ENCODE results near the gene SERPINI1. TPM values are rescaled to one million over a fixed set of nuclear protein-coding genes. Genes with fewer than 3 reads are reported as not detected.

Gene SERPINI1
- polyA plus RNA-seq, 4 donors: 0.54 to 5.6 (median 5.4) TPM; not detected in 1

DNA sequence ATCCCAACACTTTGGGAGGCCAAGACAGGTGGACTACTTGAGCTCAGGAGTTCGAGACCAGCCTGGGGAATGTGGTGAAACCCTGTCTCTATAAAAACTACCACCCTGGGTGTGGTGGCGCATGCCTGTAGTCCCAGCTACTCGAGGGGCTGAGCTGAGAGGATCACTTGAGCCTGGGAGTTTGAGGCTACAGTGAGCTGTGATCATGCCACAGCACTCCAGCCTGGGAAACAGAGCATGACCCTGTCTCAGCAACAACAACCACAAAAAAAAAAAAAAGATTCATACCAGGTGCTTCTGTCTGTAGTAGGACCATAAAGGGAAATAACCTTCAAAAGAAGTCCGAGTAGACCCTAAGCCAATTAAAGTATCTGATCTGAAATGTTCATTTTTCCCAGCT lies 94.5 kb downstream of the SERPINI1 start:
- H3K4me1 ChIP-seq (ENCODE audit: control insufficient read depth in 3 of 3, insufficient read depth in 2 of 3, low read depth in 1 of 3, low read length in 2 of 3): no peaks in the 10 kb centered on the region
- DNase-seq (no peak), FAIRE-seq (no peak)
- no peaks in the 10 kb centered on the region for H3K9me3 ChIP-seq (ENCODE audit: control insufficient read depth in 2 of 2, insufficient read depth in 1 of 2, low read depth in 1 of 2, low read length in 1 of 2)
- H3K27me3 ChIP-seq (ENCODE audit: control insufficient read depth in 3 of 3, insufficient read depth in 3 of 3, low read length in 3 of 3): no peaks in the 10 kb centered on the region
- no peak overlapping the region for H3K27ac ChIP-seq (ENCODE audit: low read depth in 1 of 3, low read length in 2 of 3)
- H3K4me3 ChIP-seq (ENCODE audit: low read depth in 1 of 3, low read length in 3 of 3): no peak overlapping the region
- WGBS, 3 donors: 61 to 68% (median 68%) methylated on average over 4 of the region's 4 CpGs
- no peaks in the 10 kb centered on the region for H3K36me3 ChIP-seq (ENCODE audit: control insufficient read depth in 3 of 3, insufficient read depth in 2 of 3, low read depth in 1 of 3, low read length in 3 of 3)

DNA sequence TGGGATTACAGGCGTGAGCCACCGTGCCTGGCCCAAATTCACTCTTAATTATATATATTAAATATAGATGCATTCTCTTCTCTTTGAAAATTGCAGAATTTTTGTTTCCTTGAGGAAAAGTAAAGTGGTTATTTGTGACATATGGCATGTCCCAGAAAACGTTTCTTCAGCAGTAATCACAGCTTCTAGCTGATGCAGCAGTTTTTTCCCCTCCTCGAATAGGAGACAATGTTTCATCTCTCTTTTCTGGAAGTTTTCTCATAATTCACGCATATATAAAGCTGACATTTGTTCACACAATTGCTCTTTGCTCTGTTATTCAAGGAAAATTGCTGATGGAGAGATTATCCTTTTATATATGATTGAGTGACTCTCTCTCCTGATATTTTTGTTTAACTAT lies 99.8 kb downstream of the SERPINI1 start:
- H3K27ac ChIP-seq (ENCODE audit: low read depth in 1 of 3, low read length in 2 of 3): no peak overlapping the region
- H3K4me3 ChIP-seq (ENCODE audit: low read depth in 1 of 3, low read length in 3 of 3): no peak overlapping the region
- H3K27me3 ChIP-seq (ENCODE audit: control insufficient read depth in 3 of 3, insufficient read depth in 3 of 3, low read length in 3 of 3): no peaks in the 10 kb centered on the region
- 77 to 79% (median 78%) methylated on average over 5 of the region's 5 CpGs for WGBS, 3 donors
- no peak for FAIRE-seq
- no peak for DNase-seq
- H3K9me3 ChIP-seq (ENCODE audit: control insufficient read depth in 2 of 2, insufficient read depth in 1 of 2, low read depth in 1 of 2, low read length in 1 of 2): no peaks in the 10 kb centered on the region
- no peaks in the 10 kb centered on the region for H3K36me3 ChIP-seq (ENCODE audit: control insufficient read depth in 3 of 3, insufficient read depth in 2 of 3, low read depth in 1 of 3, low read length in 3 of 3)
- H3K4me1 ChIP-seq (ENCODE audit: control insufficient read depth in 3 of 3, insufficient read depth in 2 of 3, low read depth in 1 of 3, low read length in 2 of 3): no peaks in the 10 kb centered on the region

DNA sequence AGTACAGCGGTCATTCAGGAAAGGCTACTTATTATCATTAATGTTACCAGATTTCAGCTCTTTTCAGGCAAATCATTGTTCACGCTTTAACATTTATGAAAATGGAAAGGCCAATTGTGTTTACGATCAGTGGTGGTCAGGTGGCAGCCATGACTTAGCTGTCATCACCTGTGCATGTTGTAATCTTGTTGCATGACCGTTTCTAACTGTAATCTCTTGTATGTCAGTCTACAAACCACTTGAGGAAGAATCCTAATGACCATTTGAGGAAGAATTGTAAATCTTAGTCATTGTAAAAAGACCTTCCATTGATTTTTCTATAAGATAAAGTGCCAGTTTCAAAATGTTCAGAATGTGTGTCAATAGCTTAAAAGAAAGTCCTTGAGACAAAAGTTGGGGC lies 100.4 kb downstream of the SERPINI1 start:
- Histone ChIP-seq H3K4me3 (ENCODE audit: low read depth in 1 of 3, low read length in 3 of 3) (no peak overlapping the region), H3K27me3 (ENCODE audit: control insufficient read depth in 3 of 3, insufficient read depth in 3 of 3, low read length in 3 of 3) (no peaks in the 10 kb centered on the region), H3K9me3 (ENCODE audit: control insufficient read depth in 2 of 2, insufficient read depth in 1 of 2, low read depth in 1 of 2, low read length in 1 of 2) (no peaks in the 10 kb centered on the region), H3K4me1 (ENCODE audit: control insufficient read depth in 3 of 3, insufficient read depth in 2 of 3, low read depth in 1 of 3, low read length in 2 of 3) (no peaks in the 10 kb centered on the region), H3K36me3 (ENCODE audit: control insufficient read depth in 3 of 3, insufficient read depth in 2 of 3, low read depth in 1 of 3, low read length in 3 of 3) (no peaks in the 10 kb centered on the region), H3K27ac (ENCODE audit: low read depth in 1 of 3, low read length in 2 of 3) (no peak overlapping the region)
- WGBS, 3 donors: 74 to 80% (median 75%) methylated on average over 4 of the region's 4 CpGs
- DNase-seq: no peak
- FAIRE-seq: no peak

DNA sequence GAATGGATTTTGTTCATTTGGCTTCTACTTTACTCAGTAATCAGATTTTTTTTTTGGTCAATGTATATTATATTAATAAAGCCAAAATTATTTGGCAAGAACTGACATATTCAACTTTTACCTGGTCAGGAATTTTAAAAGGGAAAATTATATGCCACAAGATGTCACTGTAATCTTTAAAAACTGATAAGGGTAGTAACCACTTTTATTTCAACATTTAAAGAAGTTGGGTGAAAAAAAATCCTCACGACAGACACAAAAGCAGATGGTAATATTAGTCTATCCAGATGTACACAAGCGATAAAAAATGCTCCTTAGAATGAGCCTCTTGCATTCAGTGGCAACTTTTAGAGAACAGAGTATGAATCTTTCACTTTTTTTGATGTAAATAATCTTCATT lies 101.9 kb downstream of the SERPINI1 start:
- no peak overlapping the region for H3K4me3 ChIP-seq (ENCODE audit: low read depth in 1 of 3, low read length in 3 of 3)

DNA sequence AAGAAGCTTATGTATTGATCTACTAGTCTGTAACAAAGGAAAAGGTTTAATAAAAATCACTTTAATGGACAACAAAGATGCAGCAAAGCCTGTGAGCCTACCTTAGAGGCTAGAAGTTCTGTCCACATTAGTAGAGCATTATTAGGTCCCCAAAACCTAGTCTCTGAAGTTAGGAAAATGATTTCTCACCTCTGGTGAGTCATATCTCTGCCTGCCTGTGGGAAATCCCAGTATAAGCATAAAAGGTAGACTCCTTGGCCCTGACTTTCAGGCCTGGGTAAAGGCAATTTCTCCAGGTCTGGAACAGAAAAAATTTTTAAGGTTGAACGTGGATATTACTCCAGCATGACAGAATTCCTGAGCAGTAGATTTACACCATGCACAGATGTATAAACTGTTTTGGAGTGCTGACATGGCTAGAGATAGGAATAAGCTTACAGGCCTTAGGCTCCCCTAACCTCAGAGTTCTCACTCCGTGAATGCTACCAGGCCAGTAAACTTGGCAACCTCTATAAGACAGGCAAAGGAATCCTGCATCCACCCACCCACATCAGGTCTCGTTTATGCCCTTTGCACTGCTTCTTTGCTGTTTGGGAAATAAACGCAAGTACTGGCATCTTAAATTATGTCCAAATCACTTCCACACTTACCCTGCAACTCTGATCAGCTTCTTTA lies 104.1 kb downstream of the SERPINI1 start:
- no peak overlapping the region for H3K27ac ChIP-seq (ENCODE audit: low read depth in 1 of 3, low read length in 2 of 3)
- H3K36me3 ChIP-seq (ENCODE audit: control insufficient read depth in 3 of 3, insufficient read depth in 2 of 3, low read depth in 1 of 3, low read length in 3 of 3): no peaks in the 10 kb centered on the region
- no peak for FAIRE-seq
- no peak overlapping the region for H3K4me3 ChIP-seq (ENCODE audit: low read depth in 1 of 3, low read length in 3 of 3)
- no peaks in the 10 kb centered on the region for H3K9me3 ChIP-seq (ENCODE audit: control insufficient read depth in 2 of 2, insufficient read depth in 1 of 2, low read depth in 1 of 2, low read length in 1 of 2)
- no peaks in the 10 kb centered on the region for H3K27me3 ChIP-seq (ENCODE audit: control insufficient read depth in 3 of 3, insufficient read depth in 3 of 3, low read length in 3 of 3)
- no peak for DNase-seq
- 65 to 67% (median 66%) methylated on average over 4 of the region's 4 CpGs for WGBS, 3 donors
- H3K4me1 ChIP-seq (ENCODE audit: control insufficient read depth in 3 of 3, insufficient read depth in 2 of 3, low read depth in 1 of 3, low read length in 2 of 3): no peaks in the 10 kb centered on the region

More for the DNA sequence above, 101.9 kb downstream of the SERPINI1 start:
- Histone ChIP-seq H3K9me3 (ENCODE audit: control insufficient read depth in 2 of 2, insufficient read depth in 1 of 2, low read depth in 1 of 2, low read length in 1 of 2) (no peaks in the 10 kb centered on the region), H3K36me3 (ENCODE audit: control insufficient read depth in 3 of 3, insufficient read depth in 2 of 3, low read depth in 1 of 3, low read length in 3 of 3) (no peaks in the 10 kb centered on the region), H3K27me3 (ENCODE audit: control insufficient read depth in 3 of 3, insufficient read depth in 3 of 3, low read length in 3 of 3) (no peaks in the 10 kb centered on the region), H3K4me1 (ENCODE audit: control insufficient read depth in 3 of 3, insufficient read depth in 2 of 3, low read depth in 1 of 3, low read length in 2 of 3) (no peaks in the 10 kb centered on the region), H3K27ac (ENCODE audit: low read depth in 1 of 3, low read length in 2 of 3) (no peak overlapping the region)
- DNase-seq (no peak), FAIRE-seq (no peak)
- 47 to 60% (median 59%) methylated on average over 2 of the region's 2 CpGs for WGBS, 3 donors

DNA sequence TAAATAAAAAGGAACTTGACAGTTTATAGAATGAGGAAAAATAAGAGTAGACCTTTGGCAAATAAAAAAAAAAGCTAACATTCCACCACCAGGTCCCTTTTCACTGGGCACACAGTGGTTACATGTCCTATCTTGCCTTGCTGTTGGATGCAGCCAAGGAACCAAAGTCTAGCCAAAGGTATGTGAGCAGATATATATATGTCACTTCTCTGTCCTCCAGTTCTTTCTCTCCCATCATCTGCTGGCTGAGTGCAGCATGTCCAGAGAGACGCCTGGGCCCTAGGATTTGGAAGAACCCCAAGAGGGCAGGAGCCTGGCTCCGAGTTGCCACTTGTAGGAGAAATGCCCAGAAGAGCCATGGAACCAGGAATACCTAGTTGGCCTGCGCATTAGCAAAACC lies 104.7 kb downstream of the SERPINI1 start:
- no peaks in the 10 kb centered on the region for H3K9me3 ChIP-seq (ENCODE audit: control insufficient read depth in 2 of 2, insufficient read depth in 1 of 2, low read depth in 1 of 2, low read length in 1 of 2)
- no peaks in the 10 kb centered on the region for H3K4me1 ChIP-seq (ENCODE audit: control insufficient read depth in 3 of 3, insufficient read depth in 2 of 3, low read depth in 1 of 3, low read length in 2 of 3)
- H3K36me3 ChIP-seq (ENCODE audit: control insufficient read depth in 3 of 3, insufficient read depth in 2 of 3, low read depth in 1 of 3, low read length in 3 of 3): no peaks in the 10 kb centered on the region
- H3K4me3 ChIP-seq (ENCODE audit: low read depth in 1 of 3, low read length in 3 of 3): no peak overlapping the region
- FAIRE-seq: no peak
- no peaks in the 10 kb centered on the region for H3K27me3 ChIP-seq (ENCODE audit: control insufficient read depth in 3 of 3, insufficient read depth in 3 of 3, low read length in 3 of 3)
- DNase-seq: no peak
- H3K27ac ChIP-seq (ENCODE audit: low read depth in 1 of 3, low read length in 2 of 3): no peak overlapping the region
- 74 to 92% (median 91%) methylated on average over 3 of the region's 3 CpGs for WGBS, 3 donors

DNA sequence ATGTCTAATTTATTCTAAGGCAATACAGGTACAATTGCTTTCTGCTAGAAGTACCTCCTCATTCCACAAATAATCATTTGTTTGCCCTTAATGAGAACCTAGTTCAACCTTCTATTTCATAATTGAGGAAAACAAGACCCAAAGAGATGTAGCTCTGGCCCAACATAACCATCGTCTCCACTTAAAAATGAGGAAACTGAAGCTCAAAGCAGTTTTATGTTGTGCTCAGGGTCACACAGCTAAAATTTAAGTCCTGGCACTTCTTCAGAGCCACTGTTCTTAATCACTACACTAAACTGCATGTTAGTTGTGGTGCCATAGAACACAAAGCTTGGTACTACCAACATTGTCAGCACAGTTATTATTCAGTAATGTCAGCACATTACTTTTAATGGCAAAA lies 108.0 kb downstream of the SERPINI1 start:
- Histone ChIP-seq H3K4me1 (ENCODE audit: control insufficient read depth in 3 of 3, insufficient read depth in 2 of 3, low read depth in 1 of 3, low read length in 2 of 3) (no peaks in the 10 kb centered on the region), H3K27me3 (ENCODE audit: control insufficient read depth in 3 of 3, insufficient read depth in 3 of 3, low read length in 3 of 3) (no peaks in the 10 kb centered on the region), H3K4me3 (ENCODE audit: low read depth in 1 of 3, low read length in 3 of 3) (no peak overlapping the region), H3K36me3 (ENCODE audit: control insufficient read depth in 3 of 3, insufficient read depth in 2 of 3, low read depth in 1 of 3, low read length in 3 of 3) (no peaks in the 10 kb centered on the region), H3K9me3 (ENCODE audit: control insufficient read depth in 2 of 2, insufficient read depth in 1 of 2, low read depth in 1 of 2, low read length in 1 of 2) (no peaks in the 10 kb centered on the region), H3K27ac (ENCODE audit: low read depth in 1 of 3, low read length in 2 of 3) (no peak overlapping the region)
- WGBS, 3 donors: 73 to 86% (median 75%) methylated on average over 1 of the region's 1 CpG
- FAIRE-seq (no peak), DNase-seq (no peak)

DNA sequence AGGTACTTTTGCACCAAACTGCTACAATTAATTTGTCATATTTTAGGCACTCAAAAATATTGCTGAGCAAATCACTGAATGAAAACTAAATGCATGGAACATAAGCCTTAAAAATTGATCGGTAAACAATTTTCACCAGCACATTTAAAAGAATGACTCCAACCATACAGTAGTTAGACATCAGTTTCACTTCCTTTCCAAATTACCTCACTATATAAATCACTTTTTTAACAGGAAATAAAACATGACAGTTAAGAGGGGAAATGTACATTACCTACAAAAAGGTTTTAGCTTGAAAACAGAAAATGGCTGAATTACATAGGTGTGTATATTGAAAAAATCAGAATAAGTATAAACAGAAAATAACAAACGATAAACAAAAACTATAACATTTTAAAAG lies 108.4 kb downstream of the SERPINI1 start:
- 72 to 89% (median 82%) methylated on average over 2 of the region's 2 CpGs for WGBS, 3 donors
- DNase-seq (no peak), FAIRE-seq (peak; percentile 44)
- no peaks in the 10 kb centered on the region for H3K9me3 ChIP-seq (ENCODE audit: control insufficient read depth in 2 of 2, insufficient read depth in 1 of 2, low read depth in 1 of 2, low read length in 1 of 2)
- H3K27me3 ChIP-seq (ENCODE audit: control insufficient read depth in 3 of 3, insufficient read depth in 3 of 3, low read length in 3 of 3): no peaks in the 10 kb centered on the region
- H3K27ac ChIP-seq (ENCODE audit: low read depth in 1 of 3, low read length in 2 of 3): no peak overlapping the region
- no peaks in the 10 kb centered on the region for H3K4me1 ChIP-seq (ENCODE audit: control insufficient read depth in 3 of 3, insufficient read depth in 2 of 3, low read depth in 1 of 3, low read length in 2 of 3)
- H3K4me3 ChIP-seq (ENCODE audit: low read depth in 1 of 3, low read length in 3 of 3): no peak overlapping the region
- H3K36me3 ChIP-seq (ENCODE audit: control insufficient read depth in 3 of 3, insufficient read depth in 2 of 3, low read depth in 1 of 3, low read length in 3 of 3): no peaks in the 10 kb centered on the region

DNA sequence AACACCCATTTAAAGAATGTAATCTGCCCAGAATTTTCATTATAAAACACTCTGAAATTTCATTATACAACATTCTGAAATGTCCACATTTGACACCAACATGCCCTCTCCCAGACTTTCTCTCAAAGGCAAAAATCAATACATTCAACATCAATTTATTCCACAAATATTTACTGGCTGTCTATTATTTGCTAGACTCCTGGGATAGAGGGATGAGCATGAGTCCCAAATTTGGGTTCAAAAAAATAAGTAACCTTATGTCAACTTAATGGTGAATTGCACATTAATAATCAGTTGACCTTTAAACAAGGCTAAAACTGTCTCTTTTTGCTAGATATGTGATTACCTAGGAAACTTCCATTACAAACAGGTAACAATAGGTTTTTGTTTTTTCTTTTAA lies 109.0 kb downstream of the SERPINI1 start:
- DNase-seq (no peak), FAIRE-seq (no peak)
- no peak overlapping the region for H3K27ac ChIP-seq (ENCODE audit: low read depth in 1 of 3, low read length in 2 of 3)
- no peaks in the 10 kb centered on the region for H3K9me3 ChIP-seq (ENCODE audit: control insufficient read depth in 2 of 2, insufficient read depth in 1 of 2, low read depth in 1 of 2, low read length in 1 of 2)
- H3K4me3 ChIP-seq (ENCODE audit: low read depth in 1 of 3, low read length in 3 of 3): no peak overlapping the region
- H3K27me3 ChIP-seq (ENCODE audit: control insufficient read depth in 3 of 3, insufficient read depth in 3 of 3, low read length in 3 of 3): no peaks in the 10 kb centered on the region
- no peaks in the 10 kb centered on the region for H3K36me3 ChIP-seq (ENCODE audit: control insufficient read depth in 3 of 3, insufficient read depth in 2 of 3, low read depth in 1 of 3, low read length in 3 of 3)
- H3K4me1 ChIP-seq (ENCODE audit: control insufficient read depth in 3 of 3, insufficient read depth in 2 of 3, low read depth in 1 of 3, low read length in 2 of 3): no peaks in the 10 kb centered on the region

All from small intestine (tissue), 7 donors.